Epithelial cell of esophagus (primary cell): ENCODE results near the gene PTGR3.

ENCODE experiments used
- DNase-seq: peaks from one replicate; pipeline ENCODE4 v3.0.0; 2010; ENCODE audit warnings: low read depth
- H3K4me3 ChIP-seq: 2 replicates; pipeline ENCODE4 v1.5.1; 2011; ENCODE audit warnings: mild to moderate bottlenecking, low read length, control low read depth
- TF ChIP-seq, protein P1 (sequence below): IDR thresholded peaks from 2 replicates; pipeline ENCODE4 v1.5.1; 2011; ENCODE audit warnings: low read depth, mild to moderate bottlenecking, low read length, control low read depth, inconsistent platforms; ENCODE audit not compliant: insufficient read depth; ENCODE audit errors: missing control alignments

The PTGR3 gene

DNA sequence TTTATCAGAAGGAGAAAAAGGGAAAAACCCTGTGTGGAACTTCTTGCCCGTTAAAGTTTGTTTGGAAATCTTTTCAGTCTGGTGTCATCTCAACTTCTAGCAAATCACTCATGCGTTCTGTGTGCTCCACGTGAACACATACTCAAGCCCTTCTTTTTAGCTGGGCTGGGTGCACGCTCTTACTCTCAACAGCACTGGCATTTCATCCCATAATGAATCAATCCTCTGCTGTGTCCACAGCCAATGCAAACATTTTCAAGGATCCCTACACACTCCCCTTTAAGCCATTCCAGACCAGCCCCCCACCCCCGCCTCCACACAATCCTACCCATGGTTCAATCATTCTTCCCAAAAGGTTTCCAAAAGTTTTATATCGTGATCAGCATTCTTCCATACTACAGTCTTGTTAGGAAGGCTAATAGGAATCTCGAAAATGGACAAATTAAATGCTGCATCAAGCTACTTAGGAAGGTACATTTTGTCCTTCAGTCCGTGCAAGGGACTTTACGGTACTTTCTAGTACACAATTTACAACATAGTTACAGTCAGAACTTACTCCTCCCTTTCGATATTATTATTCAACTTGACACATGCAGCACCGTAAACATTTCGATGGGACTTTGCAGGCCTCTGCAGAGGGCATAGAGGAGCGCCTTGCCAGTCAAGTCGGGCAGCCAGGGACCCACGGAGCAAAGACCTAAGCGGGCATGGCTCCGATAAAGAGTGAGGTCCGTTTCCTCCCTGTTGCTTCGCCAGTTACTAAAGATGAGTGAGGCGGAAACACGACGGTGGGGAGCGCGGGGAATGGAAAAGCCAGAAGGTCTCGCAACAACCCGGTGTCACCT lies 1.4 kb downstream of the PTGR3 start:
- DNase-seq: peak; percentile 37
- H3K4me3 ChIP-seq: peak overlapping the region; percentile 75
- TF ChIP-seq, protein P1, sequence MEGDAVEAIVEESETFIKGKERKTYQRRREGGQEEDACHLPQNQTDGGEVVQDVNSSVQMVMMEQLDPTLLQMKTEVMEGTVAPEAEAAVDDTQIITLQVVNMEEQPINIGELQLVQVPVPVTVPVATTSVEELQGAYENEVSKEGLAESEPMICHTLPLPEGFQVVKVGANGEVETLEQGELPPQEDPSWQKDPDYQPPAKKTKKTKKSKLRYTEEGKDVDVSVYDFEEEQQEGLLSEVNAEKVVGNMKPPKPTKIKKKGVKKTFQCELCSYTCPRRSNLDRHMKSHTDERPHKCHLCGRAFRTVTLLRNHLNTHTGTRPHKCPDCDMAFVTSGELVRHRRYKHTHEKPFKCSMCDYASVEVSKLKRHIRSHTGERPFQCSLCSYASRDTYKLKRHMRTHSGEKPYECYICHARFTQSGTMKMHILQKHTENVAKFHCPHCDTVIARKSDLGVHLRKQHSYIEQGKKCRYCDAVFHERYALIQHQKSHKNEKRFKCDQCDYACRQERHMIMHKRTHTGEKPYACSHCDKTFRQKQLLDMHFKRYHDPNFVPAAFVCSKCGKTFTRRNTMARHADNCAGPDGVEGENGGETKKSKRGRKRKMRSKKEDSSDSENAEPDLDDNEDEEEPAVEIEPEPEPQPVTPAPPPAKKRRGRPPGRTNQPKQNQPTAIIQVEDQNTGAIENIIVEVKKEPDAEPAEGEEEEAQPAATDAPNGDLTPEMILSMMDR: no peak

DNA sequence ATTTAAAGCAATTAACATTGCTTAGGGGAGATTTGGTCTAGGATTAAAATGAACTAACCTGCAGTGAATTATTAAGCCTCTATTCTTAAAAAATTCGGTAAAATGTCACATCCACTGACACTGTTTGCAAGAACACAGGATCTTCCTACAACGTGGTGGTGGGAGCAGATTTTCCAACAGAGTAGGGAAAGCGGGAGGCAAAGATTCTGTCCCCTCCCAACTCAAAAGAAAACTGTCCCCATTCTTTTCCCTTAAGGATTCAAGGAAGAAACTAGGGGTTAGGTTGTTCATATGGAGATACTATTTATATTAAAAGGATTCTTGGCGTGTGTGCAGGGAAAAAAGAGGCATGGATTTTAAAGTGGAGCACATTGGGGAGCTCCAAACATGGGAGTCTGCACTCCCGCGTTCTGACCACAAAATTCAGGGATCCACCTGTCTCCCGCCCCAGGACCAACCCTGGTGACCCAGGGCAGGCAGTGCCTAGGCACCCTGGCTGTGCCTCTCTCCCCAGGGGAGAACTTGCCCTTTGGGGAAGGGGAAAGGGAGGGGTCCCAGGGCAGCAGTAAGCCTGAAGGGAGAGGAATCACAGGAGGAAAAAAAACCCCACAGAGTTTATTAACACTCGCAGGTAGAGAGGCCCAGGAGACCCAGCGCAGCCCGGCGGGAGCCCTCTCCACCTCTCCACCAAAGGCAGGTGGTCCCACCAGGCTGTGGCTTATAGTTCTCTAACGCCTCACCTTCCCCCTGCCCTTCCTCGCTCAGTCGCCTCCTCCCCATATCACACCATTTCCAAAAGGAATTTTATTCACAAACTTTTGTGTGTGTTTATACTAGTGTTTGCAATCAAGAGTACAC lies 2.3 kb downstream of the PTGR3 start:
- TF ChIP-seq, protein P1: no peak
- no peak for DNase-seq
- H3K4me3 ChIP-seq: peak overlapping the region; percentile 75

DNA sequence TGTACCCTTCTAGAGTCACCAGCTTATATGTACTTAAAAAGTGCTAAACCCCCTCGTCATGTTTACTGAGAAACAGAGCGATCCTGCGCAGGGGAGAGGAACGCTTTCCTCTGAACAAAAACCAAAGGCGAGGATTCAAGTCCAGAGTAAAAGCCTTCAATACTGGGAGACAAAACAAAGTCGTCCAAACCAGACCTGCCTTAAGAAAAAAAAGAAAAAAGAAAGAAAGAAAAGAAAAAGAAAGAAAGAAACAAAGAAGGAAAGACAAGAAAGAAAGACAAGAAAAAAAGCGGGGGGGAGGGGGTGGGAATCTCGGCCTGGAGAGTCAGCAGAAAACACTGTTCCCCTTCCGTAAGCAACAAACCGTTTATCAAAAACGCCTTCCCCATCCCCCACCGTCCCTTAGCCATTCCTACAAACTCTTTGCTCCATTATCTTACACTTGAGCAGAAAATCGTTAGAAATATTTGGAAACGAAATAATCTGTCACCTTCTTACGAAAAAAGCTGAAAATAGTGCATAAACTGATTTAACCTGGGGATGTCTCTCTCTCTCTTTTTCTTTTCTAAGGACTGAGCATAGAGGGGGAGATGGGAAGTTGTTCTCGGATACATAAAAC lies 3.3 kb downstream of the PTGR3 start:
- TF ChIP-seq, protein P1: no peak

DNA sequence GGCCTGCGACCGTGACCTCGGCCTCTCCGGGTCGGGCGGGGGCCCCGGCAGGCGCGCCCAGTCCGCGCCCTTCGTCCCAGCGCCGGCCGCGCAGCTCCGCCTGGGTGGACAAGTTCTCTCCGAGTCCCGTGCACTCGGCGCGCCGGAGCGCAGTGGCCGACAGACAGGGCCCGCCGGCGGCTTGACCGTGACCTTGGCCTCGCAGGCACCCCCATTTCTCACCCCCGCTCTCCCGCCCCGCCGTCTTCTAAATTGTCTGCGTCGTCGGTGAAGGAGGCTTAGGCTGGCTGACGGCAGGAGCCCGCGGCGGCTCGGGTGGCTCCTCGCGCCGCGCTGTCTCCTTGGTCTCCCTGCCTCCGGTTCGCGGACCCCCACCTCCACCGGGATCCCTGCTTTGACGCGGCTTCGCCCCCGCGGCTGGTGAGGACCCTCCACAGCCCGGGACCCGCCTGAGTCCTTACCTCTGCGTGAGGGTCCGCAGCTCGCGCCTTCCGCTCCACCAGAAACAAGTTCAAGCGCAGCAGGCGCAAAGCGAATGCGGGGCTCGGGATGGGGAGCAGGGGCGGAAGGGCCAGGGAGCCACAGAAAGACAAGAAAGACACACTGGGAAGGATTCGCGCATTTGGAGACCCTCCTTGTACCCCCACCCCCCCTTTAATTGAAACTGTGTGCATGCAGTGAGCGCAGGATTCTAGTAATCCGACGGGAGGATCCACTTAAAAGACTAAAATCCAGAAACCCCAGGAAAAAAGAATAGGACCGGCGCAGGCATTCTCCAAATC lies 4.0 kb downstream of the PTGR3 start:
- DNase-seq: peak; percentile 9
- TF ChIP-seq, protein P1: no peak
- peak overlapping the region; percentile 41 for H3K4me3 ChIP-seq

More for the DNA sequence above, 3.3 kb downstream of the PTGR3 start:
- H3K4me3 ChIP-seq: no peak overlapping the region
- DNase-seq: no peak

DNA sequence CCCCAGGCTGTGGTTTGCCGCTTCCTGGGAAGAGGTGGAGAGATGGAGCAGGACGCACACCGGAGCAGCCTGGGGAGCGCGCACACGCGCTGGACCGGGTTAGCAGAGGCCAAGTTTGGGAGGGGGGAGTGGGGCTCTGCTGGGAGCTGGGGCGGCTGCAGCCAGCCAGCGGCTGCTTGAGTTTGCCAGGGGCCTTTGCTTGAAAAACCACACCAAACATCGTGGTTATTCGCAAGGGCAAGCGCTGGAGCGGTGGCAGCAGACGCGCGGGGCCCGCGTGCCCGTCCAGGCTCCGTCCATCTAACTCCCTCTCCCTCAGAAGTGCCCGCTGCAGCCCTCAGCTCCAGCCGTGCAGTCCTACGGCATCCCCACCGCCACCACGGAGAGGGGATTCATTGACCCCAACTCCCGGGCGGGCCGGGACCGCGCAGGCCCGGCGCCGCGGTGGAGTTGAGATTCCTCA lies 4.6 kb downstream of the PTGR3 start:
- peak overlapping the region; percentile 41 for H3K4me3 ChIP-seq
- TF ChIP-seq, protein P1: no peak
- peak; percentile 25 for DNase-seq
